IMR-90 (cell line): ENCODE measurements around the gene CRACR2B. TPM values are rescaled to one million over a fixed set of nuclear protein-coding genes. Genes with fewer than 3 reads are reported as not detected.
A peak's percentile ranks its signal among the peaks of the same experiment; 100 is the strongest.

Experiments used
- ATAC-seq: fragments of 200-7000 bp; cut with Tn5 transposase; 2 replicates; pipeline ENCODE4 v1.9.1; 2020; ENCODE audit warnings: low read depth, mild to moderate bottlenecking, moderate library complexity
- BruUV-seq: library from RNA; stranded (reverse); fragments of 400-500 nt; replicated peaks from 2 replicates; lab custom pipeline; 2021; lab: Mats Ljungman, UMichigan
- CTCF ChIA-PET: fragments of 300-600 bp; formaldehyde crosslinking; extraction: SDS; loops from one replicate; lab custom pipeline; 2021; ENCODE audit warnings: antibody characterized with exemption; lab: Yijun Ruan, JAX
- POLR2A ChIA-PET: fragments of 300-600 bp; sonication (Branson Sonifier 250); formaldehyde crosslinking; loops from one replicate; lab custom pipeline; 2022; ENCODE audit warnings: antibody characterized with exemption; ENCODE audit not compliant: unreplicated experiment; lab: Charles Lee
- DNase-seq: peaks from one replicate; pipeline ENCODE4 v3.0.0; 2013
- H2AFZ ChIP-seq: replicated peaks from 2 replicates; pipeline ENCODE3; 2013; ENCODE audit warnings: low read length, mild to moderate bottlenecking; ENCODE audit not compliant: poor library complexity
- H2AK5ac ChIP-seq: 2 replicates; pipeline ENCODE4 v1.6.1; 2013; ENCODE audit warnings: low read depth, low read length, inconsistent platforms
- H2AK9ac ChIP-seq: replicated peaks from 2 replicates; pipeline ENCODE3; 2013; ENCODE audit warnings: mild to moderate bottlenecking, low read depth, low read length, moderate library complexity; ENCODE audit not compliant: poor library complexity
- H2BK120ac ChIP-seq: 2 replicates; pipeline ENCODE4 v1.6.1; 2013; ENCODE audit warnings: low read depth, low read length, inconsistent platforms
- H2BK15ac ChIP-seq: 3 replicates; pipeline ENCODE4 v1.6.1; 2013; ENCODE audit warnings: low read depth, low read length, inconsistent platforms
- H2BK20ac ChIP-seq: 2 replicates; pipeline ENCODE4 v1.6.1; 2013; ENCODE audit warnings: low read depth, mild to moderate bottlenecking, inconsistent platforms, low read length, moderate library complexity
- H2BK5ac ChIP-seq: 2 replicates; pipeline ENCODE4 v1.6.1; 2013; ENCODE audit warnings: mild to moderate bottlenecking, low read depth, low read length, inconsistent platforms; ENCODE audit not compliant: poor library complexity, severe bottlenecking
- H3K14ac ChIP-seq: replicated peaks from 2 replicates; pipeline ENCODE4 v1.6.1; 2013; ENCODE audit warnings: low read depth, low read length, inconsistent platforms
- H3K18ac ChIP-seq: 2 replicates; pipeline ENCODE4 v1.6.1; 2013; ENCODE audit warnings: low read depth, low read length, control low read depth
- H3K23ac ChIP-seq: 2 replicates; pipeline ENCODE4 v1.6.1; 2013; ENCODE audit warnings: low read depth, low read length, inconsistent platforms
- H3K27ac ChIP-seq: 2 replicates; pipeline ENCODE4 v1.5.1; 2013; ENCODE audit warnings: mild to moderate bottlenecking, control low read depth, low read length; ENCODE audit not compliant: insufficient read depth
- H3K27me3 ChIP-seq: 2 replicates; pipeline ENCODE4 v1.6.1; 2013; ENCODE audit warnings: low read length; ENCODE audit not compliant: control insufficient read depth, insufficient read depth
- H3K36me3 ChIP-seq: 2 replicates; pipeline ENCODE4 v1.6.1; 2013; ENCODE audit warnings: low read length, mixed read lengths; ENCODE audit not compliant: control insufficient read depth, insufficient read depth
- H3K4ac ChIP-seq: 2 replicates; pipeline ENCODE4 v1.6.1; 2013; ENCODE audit warnings: low read depth, low read length, inconsistent platforms
- H3K4me1 ChIP-seq: 2 replicates; pipeline ENCODE4 v1.6.1; 2013; ENCODE audit warnings: low read length, mixed read lengths; ENCODE audit not compliant: control insufficient read depth, insufficient read depth
- H3K4me2 ChIP-seq: 2 replicates; pipeline ENCODE4 v1.6.1; 2013; ENCODE audit warnings: low read depth, mild to moderate bottlenecking, control low read depth, low read length, moderate library complexity
- H3K4me3 ChIP-seq: 2 replicates; pipeline ENCODE4 v1.5.1; 2013; ENCODE audit warnings: low read depth, mild to moderate bottlenecking, control low read depth, low read length, moderate library complexity; ENCODE audit not compliant: insufficient read depth
- H3K56ac ChIP-seq: 2 replicates; pipeline ENCODE4 v1.6.1; 2013; ENCODE audit warnings: low read length, inconsistent platforms; ENCODE audit not compliant: insufficient read depth; ENCODE audit errors: extremely low read depth
- H3K79me1 ChIP-seq, 2 experiments: 2 replicates each; pipeline ENCODE4 v1.6.1; 2013; ENCODE audit warnings: low read length in 2 of 2, inconsistent platforms in 1 of 2, low read depth in 1 of 2
- H3K9ac ChIP-seq: 2 replicates; pipeline ENCODE4 v1.6.1; 2013; ENCODE audit warnings: low read depth, low read length, control low read depth
- H3K9me1 ChIP-seq: 2 replicates; pipeline ENCODE4 v1.6.1; 2013; ENCODE audit warnings: low read length, inconsistent platforms; ENCODE audit not compliant: insufficient read depth
- H3K9me3 ChIP-seq: 2 replicates; pipeline ENCODE4 v1.6.1; 2013; ENCODE audit warnings: low read length; ENCODE audit not compliant: control insufficient read depth, insufficient read depth
- H4K20me1 ChIP-seq: 2 replicates; pipeline ENCODE4 v1.6.1; 2013; ENCODE audit warnings: low read length, inconsistent platforms; ENCODE audit not compliant: insufficient read depth
- H4K5ac ChIP-seq: 2 replicates; pipeline ENCODE4 v1.6.1; 2013; ENCODE audit warnings: mild to moderate bottlenecking, low read depth, low read length, control low read depth
- H4K8ac ChIP-seq, 2 experiments: 2 replicates each; pipeline ENCODE4 v1.6.1; 2013; ENCODE audit warnings: low read depth in 2 of 2, low read length in 2 of 2, control low read depth in 1 of 2, inconsistent platforms in 1 of 2
- H4K91ac ChIP-seq: 2 replicates; pipeline ENCODE4 v1.6.1; 2013; ENCODE audit warnings: low read depth, low read length, inconsistent platforms; ENCODE audit not compliant: insufficient read depth
- CEBPB ChIP-seq: IDR thresholded peaks from 2 replicates; pipeline ENCODE4 v1.6.1; 2012; ENCODE audit warnings: low read depth, low read length, improper control_type of control experiment
- CHD1 ChIP-seq: IDR thresholded peaks from 2 replicates; pipeline ENCODE4 v1.6.1; 2012; ENCODE audit warnings: low read depth, low read length, improper control_type of control experiment
- FOS ChIP-seq: fragments of 150-350 bp; IDR thresholded peaks from 2 replicates; pipeline ENCODE4 v1.6.1; 2016; ENCODE audit warnings: low read depth, low read length
- MAFK ChIP-seq: IDR thresholded peaks from 2 replicates; pipeline ENCODE4 v1.6.1; 2012; ENCODE audit warnings: low read depth, low read length, improper control_type of control experiment
- NFE2L2 ChIP-seq: fragments of 150-350 bp; IDR thresholded peaks from 2 replicates; pipeline ENCODE4 v1.6.1; 2016; ENCODE audit warnings: low read depth, mild to moderate bottlenecking, low read length
- SMC3 ChIP-seq: fragments of 150-350 bp; IDR thresholded peaks from 2 replicates; pipeline ENCODE4 v1.6.1; 2016; ENCODE audit warnings: low read depth, mild to moderate bottlenecking, antibody characterized with exemption, low read length, moderate library complexity
- WGBS, 2 experiments: methylation state at CpG; one replicate each; pipeline versions ENCODE4 v1.1.5 to v1.1.7; 2013; ENCODE audit warnings: missing lambda C conversion rate in 2 of 2; ENCODE audit not compliant: insufficient read length in 1 of 2; ENCODE audit errors: extremely low coverage in 2 of 2; 5-methylcytosine and 5-hydroxymethylcytosine counted together
- dilution Hi-C: fragments of 300-500 bp; cut with HindIII; formaldehyde crosslinking; loops from one replicate; pipeline ENCODE4 v1.14.3; 2018; ENCODE audit warnings: low sequenced_read_pairs; ENCODE audit not compliant: unreplicated experiment
- in situ Hi-C: fragments of 300-500 bp; cut with MboI; formaldehyde crosslinking; loops from 3 replicates; pipeline ENCODE4 v1.14.3; 2019; ENCODE audit warnings: low sequenced_read_pairs, inconsistent platforms, mixed read lengths
- intact Hi-C: fragments of 100-400 bp; cut with micrococcal nuclease; formaldehyde crosslinking; loops from 2 replicates; pipeline ENCODE4 v1.10.0; 2022
- polyA plus RNA-seq, 3 experiments: library from polyadenylated mRNA; depleted of rRNA; stranded (reverse); fragments of >200 nt; gene quantifications; 2 replicates each; pipeline ENCODE4 v1.2.3, GENCODE V29; 2012; ENCODE audit warnings: low replicate concordance in 1 of 3
- total RNA-seq: library from RNA; depleted of rRNA; stranded (reverse); fragments of >200 nt; gene quantifications from 2 replicates; pipeline ENCODE4 v1.2.3, GENCODE V29; 2012
- TF ChIP-seq, protein P1 (sequence below): fragments of 150-350 bp; IDR thresholded peaks from 2 replicates; pipeline ENCODE4 v1.6.1; 2017; ENCODE audit warnings: mild to moderate bottlenecking, antibody characterized with exemption, low read length, low read depth

CRACR2B gene
- total and polyA plus RNA-seq, 2 of the 4 experiments (the other 2 are of a cell fraction): 0.54 to 2.5 TPM

DNA sequence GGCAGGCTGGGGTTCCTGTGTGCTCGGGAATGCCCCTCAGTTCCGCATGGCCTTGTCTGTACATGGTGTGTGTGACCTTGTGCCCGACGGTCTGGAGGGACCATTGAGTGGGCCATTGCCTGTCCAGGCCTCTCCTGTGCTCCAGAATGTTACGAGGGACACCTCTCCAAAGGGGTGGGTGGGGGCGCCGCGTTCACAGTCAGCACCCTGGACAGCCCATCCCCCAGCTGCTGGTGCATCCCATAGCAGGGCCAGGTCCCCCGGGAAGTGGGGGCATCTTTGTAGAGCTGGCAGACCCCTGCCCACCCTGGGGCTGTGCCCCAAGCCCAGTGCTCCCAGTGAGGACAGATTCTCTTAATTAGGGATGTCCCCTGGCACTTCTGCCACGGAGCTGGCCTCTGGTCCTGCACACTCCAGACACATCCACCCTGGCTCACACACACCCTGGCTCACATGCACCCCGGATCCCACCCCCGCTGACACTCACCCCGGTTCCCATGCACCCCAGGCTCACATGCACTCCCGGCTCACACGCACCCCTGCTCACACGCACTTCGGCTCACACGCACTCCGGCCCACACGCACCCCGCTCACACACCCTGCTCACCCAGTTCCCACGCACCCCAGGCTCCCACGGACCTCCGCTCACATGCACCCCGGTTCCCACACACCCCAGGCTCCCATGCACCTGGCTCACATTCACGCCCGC lies 30.5 kb downstream of the CRACR2B start:
- dilution Hi-C loops: no loop called here
- H2BK5ac ChIP-seq: no peak overlapping the region
- BruUV-seq: no TSS peak
- H3K9me1 ChIP-seq: peaks cover 3% of the 10 kb centered on the region; the same call in 1 of the 2 replicates
- POLR2A ChIA-PET: no interaction called here
- TF ChIP-seq FOS (no peak), SMC3 (no peak), MAFK (no peak), CEBPB (no peak), NFE2L2 (no peak), CHD1 (no peak)
- TF ChIP-seq, protein P1, sequence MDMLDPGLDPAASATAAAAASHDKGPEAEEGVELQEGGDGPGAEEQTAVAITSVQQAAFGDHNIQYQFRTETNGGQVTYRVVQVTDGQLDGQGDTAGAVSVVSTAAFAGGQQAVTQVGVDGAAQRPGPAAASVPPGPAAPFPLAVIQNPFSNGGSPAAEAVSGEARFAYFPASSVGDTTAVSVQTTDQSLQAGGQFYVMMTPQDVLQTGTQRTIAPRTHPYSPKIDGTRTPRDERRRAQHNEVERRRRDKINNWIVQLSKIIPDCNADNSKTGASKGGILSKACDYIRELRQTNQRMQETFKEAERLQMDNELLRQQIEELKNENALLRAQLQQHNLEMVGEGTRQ: no peak
- CTCF ChIA-PET: no interaction called here
- no peak overlapping the region for H2BK20ac ChIP-seq
- no peaks in the 10 kb centered on the region for H3K27me3 ChIP-seq
- H3K4ac ChIP-seq: no peak overlapping the region
- intact Hi-C loops: no loop called here
- no peak overlapping the region for H3K9ac ChIP-seq
- no peak overlapping the region for H2AK5ac ChIP-seq
- H2AFZ ChIP-seq: peak overlapping the region; percentile 32
- H3K18ac ChIP-seq: no peak overlapping the region
- no peak overlapping the region for H4K5ac ChIP-seq
- no peak overlapping the region for H3K23ac ChIP-seq
- H3K36me3 ChIP-seq: peaks cover 25% of the 10 kb centered on the region
- DNase-seq: no peak
- no peak overlapping the region for H2AK9ac ChIP-seq
- H4K20me1 ChIP-seq: peaks cover 79% of the 10 kb centered on the region
- H2BK120ac ChIP-seq: no peak overlapping the region
- H2BK15ac ChIP-seq: no peak overlapping the region
- H3K4me3 ChIP-seq: no peak overlapping the region
- H4K91ac ChIP-seq: no peak overlapping the region
- H3K14ac ChIP-seq: no peak overlapping the region
- in situ Hi-C loops: no loop called here
- no peak overlapping the region for H3K56ac ChIP-seq
- H4K8ac ChIP-seq: no peak overlapping the region
- H3K4me2 ChIP-seq: no peak overlapping the region
- H3K27ac ChIP-seq: no peak overlapping the region
- 77% methylated on average over 10 of the region's 27 CpGs; no CpG with 5 or more reads in 1 of the 2 experiments for WGBS, 2 experiments
- H3K4me1 ChIP-seq: peaks cover 12% of the 10 kb centered on the region
- ATAC-seq: no peak
- no peaks in the 10 kb centered on the region for H3K9me3 ChIP-seq
- peaks cover 24 to 84% of the 10 kb centered on the region in 2 experiments for H3K79me1 ChIP-seq
